Kidney epithelial cell (primary cell): ENCODE results near the gene TPSAB1. TPM values are rescaled to one million over a fixed set of nuclear protein-coding genes. Genes with fewer than 3 reads are reported as not detected.

Source experiments
- DNase-seq: peaks from one replicate; pipeline ENCODE4 v3.0.0-alpha.2; 2010; ENCODE audit warnings: low read depth
- H3K27me3 ChIP-seq: 2 replicates; pipeline ENCODE4 v1.6.0; 2011; ENCODE audit warnings: low read length; ENCODE audit not compliant: control insufficient read depth, insufficient read depth
- H3K36me3 ChIP-seq: 2 replicates; pipeline ENCODE4 v1.5.1; 2011; ENCODE audit warnings: low read length; ENCODE audit not compliant: control insufficient read depth, insufficient read depth
- H3K4me3 ChIP-seq: 2 replicates; pipeline ENCODE4 v1.5.1; 2011; ENCODE audit warnings: low read depth, mild to moderate bottlenecking, control low read depth, low read length
- total RNA-seq: library from RNA; depleted of rRNA; stranded (reverse); fragments of >200 nt; gene quantifications from 2 replicates; pipeline ENCODE4 v1.2.3, GENCODE V29; 2015
- TF ChIP-seq, protein P1 (sequence below): IDR thresholded peaks from 2 replicates; pipeline ENCODE4 v1.5.1; 2011; ENCODE audit warnings: mild to moderate bottlenecking, moderate library complexity, low read length, control low read depth, inconsistent platforms; ENCODE audit not compliant: insufficient read depth, poor library complexity, severe bottlenecking

The TPSAB1 gene
- total RNA-seq, 1 donor from 2014 or later: not detected

DNA sequence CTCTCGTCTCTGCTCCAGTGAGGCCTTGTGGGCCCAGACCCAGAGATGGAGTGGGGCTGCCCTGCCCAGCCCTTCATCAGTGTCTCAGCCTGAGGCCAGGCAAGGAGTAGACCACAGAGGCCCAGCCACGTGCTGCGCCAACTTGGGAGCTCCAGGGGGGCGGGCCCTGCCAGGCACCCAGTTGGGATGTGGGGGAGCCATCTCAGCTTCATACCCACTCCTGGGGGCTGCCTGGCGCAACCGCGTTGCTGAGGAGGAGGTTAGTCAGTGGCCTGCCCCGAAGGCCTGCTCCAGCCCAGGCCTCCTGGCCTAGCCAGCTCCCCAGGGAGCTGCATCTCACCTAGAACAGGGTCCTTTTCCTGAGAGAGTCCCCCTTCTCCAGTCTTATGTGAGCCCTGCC is 27.3 kb upstream of the TPSAB1 start:
- Histone ChIP-seq H3K36me3 (no peaks in the 10 kb centered on the region), H3K27me3 (no peaks in the 10 kb centered on the region), H3K4me3 (no peak overlapping the region)
- no peak for DNase-seq
- TF ChIP-seq, protein P1, sequence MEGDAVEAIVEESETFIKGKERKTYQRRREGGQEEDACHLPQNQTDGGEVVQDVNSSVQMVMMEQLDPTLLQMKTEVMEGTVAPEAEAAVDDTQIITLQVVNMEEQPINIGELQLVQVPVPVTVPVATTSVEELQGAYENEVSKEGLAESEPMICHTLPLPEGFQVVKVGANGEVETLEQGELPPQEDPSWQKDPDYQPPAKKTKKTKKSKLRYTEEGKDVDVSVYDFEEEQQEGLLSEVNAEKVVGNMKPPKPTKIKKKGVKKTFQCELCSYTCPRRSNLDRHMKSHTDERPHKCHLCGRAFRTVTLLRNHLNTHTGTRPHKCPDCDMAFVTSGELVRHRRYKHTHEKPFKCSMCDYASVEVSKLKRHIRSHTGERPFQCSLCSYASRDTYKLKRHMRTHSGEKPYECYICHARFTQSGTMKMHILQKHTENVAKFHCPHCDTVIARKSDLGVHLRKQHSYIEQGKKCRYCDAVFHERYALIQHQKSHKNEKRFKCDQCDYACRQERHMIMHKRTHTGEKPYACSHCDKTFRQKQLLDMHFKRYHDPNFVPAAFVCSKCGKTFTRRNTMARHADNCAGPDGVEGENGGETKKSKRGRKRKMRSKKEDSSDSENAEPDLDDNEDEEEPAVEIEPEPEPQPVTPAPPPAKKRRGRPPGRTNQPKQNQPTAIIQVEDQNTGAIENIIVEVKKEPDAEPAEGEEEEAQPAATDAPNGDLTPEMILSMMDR: no peak

DNA sequence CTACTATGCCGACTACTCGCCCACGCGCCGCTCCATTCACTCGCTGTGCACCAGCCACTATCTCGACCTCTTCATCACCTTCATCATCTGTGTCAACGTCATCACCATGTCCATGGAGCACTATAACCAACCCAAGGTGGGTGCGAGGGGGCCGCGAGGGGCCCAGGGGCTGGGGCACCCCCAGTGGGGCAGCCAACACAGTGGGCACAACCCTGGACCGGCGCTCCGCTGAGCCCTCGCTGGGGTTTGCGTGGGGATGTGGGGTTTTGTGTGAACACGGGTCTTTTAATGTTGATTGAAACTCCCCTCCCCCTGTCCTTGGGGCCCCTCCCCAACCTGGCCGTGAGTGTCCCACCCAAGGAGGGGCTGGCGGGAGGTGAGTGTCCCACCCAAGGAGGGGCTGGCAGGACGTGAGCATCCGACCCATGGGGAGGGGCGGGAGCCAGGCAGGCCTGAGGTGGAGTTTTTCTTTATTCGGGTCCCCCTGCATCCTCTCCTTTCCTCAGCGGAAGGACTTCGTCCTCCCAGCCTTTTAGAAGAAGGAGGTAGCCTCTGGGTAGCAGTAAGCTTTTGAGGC is 26.6 kb upstream of the TPSAB1 start:
- Histone ChIP-seq H3K27me3 (no peaks in the 10 kb centered on the region), H3K36me3 (no peaks in the 10 kb centered on the region), H3K4me3 (no peak overlapping the region)
- no peak for DNase-seq
- TF ChIP-seq, protein P1: no peak

DNA sequence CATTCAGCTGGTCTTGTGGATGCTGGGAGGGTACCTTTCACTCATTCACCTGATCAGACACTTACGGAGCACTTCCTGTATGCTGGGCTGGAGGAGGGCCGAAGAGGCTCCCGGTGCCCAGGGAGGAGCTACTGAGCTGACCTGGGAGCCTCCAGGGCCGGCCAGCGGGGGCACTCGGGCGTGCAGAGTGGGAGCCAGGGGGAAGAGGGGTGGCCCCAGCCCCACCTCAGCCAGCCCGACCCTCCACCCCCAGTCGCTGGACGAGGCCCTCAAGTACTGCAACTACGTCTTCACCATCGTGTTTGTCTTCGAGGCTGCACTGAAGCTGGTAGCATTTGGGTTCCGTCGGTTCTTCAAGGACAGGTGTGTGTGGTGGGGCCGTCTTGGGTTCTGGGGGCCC is 25.8 kb upstream of the TPSAB1 start:
- no peak overlapping the region for H3K4me3 ChIP-seq
- DNase-seq: no peak
- TF ChIP-seq, protein P1: no peak

DNA sequence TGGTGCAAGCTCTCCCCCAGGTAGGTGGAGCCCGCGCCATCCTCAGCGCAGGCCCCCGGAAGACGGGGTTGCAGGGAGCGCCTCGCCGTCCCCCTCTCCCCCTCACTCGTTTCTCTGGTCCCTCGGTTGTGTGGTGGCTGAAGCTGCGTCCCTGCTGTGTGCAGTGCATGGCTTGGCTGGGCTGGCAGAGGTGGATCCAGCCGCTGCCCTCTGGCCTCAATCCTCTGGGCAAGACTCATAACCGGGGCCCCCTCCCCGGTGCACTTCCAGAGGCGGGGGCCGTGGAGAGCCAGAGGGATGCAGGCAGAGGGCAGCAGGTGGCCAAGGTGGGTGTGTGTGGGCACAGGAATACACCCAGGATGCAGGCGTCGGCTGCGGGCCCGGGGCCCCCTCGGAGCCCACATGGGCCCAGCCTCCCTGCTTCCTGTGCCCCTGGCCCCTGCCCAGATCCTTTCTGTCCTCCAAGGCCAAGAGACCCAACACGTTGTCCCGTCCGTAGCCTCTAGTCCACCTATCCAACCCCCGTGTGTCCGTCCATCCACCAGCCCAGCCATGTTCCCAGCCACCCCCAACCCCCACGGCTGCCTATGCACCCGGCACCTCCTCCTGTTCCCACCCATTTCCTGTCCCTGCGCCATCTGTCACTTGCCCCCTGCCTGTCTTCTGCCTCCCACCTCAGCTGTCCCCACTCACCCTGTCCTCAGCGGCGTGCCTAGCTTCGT is 24.8 kb upstream of the TPSAB1 start:
- Histone ChIP-seq H3K36me3 (no peaks in the 10 kb centered on the region), H3K4me3 (no peak overlapping the region), H3K27me3 (no peaks in the 10 kb centered on the region)
- no peak for DNase-seq
- TF ChIP-seq, protein P1: no peak

More for the DNA sequence above, 25.8 kb upstream of the TPSAB1 start:
- H3K27me3 ChIP-seq: no peaks in the 10 kb centered on the region
- no peaks in the 10 kb centered on the region for H3K36me3 ChIP-seq

DNA sequence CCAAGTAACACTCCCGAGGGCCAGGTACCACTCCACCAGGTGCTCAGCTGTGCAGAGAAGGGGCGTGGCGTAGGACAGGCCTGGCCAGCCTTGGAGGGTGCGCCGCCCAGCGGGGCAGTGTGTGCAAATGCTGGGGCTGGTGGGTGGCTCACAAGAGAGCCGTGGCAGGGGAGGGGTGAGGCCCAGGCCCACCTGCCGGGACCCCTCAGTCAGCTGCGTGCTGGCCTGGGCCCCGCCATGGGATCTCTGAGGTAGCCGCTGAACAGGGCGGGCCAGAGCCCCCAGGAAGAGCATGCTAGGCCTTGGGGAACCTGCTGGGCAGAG is 24.2 kb upstream of the TPSAB1 start:
- no peak for DNase-seq
- Histone ChIP-seq H3K36me3 (no peaks in the 10 kb centered on the region), H3K4me3 (no peak overlapping the region), H3K27me3 (no peaks in the 10 kb centered on the region)
- TF ChIP-seq, protein P1: no peak
